Subcutaneous abdominal adipose tissue (tissue), 5 donors: ENCODE results near the gene SLAMF1.

Experiments
- H3K27ac ChIP-seq: one replicate; pipeline ENCODE4 v1.7.0; 2013; ENCODE audit warnings: low read depth, mild to moderate bottlenecking, inconsistent platforms, low read length, moderate library complexity
- H3K27me3 ChIP-seq, 5 donors: one replicate each; pipeline ENCODE4 v1.7.0; 2013; ENCODE audit warnings: low read length in 5 of 5, inconsistent platforms in 1 of 5; ENCODE audit not compliant: control insufficient read depth in 5 of 5, insufficient read depth in 4 of 5
- H3K36me3 ChIP-seq, 5 donors: one replicate each; pipeline ENCODE4 v1.7.0; 2013; ENCODE audit warnings: low read length in 5 of 5; ENCODE audit not compliant: control insufficient read depth in 5 of 5, insufficient read depth in 5 of 5
- H3K4me1 ChIP-seq, 5 donors: one replicate each; pipeline ENCODE4 v1.7.0; 2013; ENCODE audit warnings: low read length in 5 of 5, mild to moderate bottlenecking in 3 of 5, moderate library complexity in 1 of 5; ENCODE audit not compliant: control insufficient read depth in 5 of 5, insufficient read depth in 5 of 5
- H3K4me3 ChIP-seq, 5 donors: one replicate each; pipeline ENCODE4 v1.7.0; 2013; ENCODE audit warnings: low read length in 5 of 5, low read depth in 1 of 5
- H3K9ac ChIP-seq, 5 donors: one replicate each; pipeline ENCODE4 v1.7.0; 2013; ENCODE audit warnings: low read length in 5 of 5, mild to moderate bottlenecking in 4 of 5, moderate library complexity in 3 of 5
- H3K9me3 ChIP-seq, 5 donors: one replicate each; pipeline ENCODE4 v1.7.0; 2013; ENCODE audit warnings: low read length in 5 of 5; ENCODE audit not compliant: control insufficient read depth in 5 of 5
- donor health status: healthy.
- donor health status: healthy.
- donor health status: healthy.
- donor health status: healthy.
- donor health status: healthy.

Gene SLAMF1

GRCh38 chr1:160618763-160619274 lies 28.0 kb downstream of the SLAMF1 start:
- no peak overlapping the region for H3K4me3 ChIP-seq
- H3K9me3 ChIP-seq = peaks cover 0 to 4% (median 0%) of the 10 kb centered on the region in 5 donors
- H3K9ac ChIP-seq = no peak overlapping the region
- H3K36me3 ChIP-seq = no peaks in the 10 kb centered on the region
- H3K4me1 ChIP-seq = no peaks in the 10 kb centered on the region
- no peaks in the 10 kb centered on the region for H3K27me3 ChIP-seq
- no peak overlapping the region for H3K27ac ChIP-seq

GRCh38 chr1:160618327-160618726 lies 28.5 kb downstream of the SLAMF1 start:
- no peak overlapping the region for H3K4me3 ChIP-seq
- no peak overlapping the region for H3K27ac ChIP-seq
- H3K9ac ChIP-seq = no peak overlapping the region
- peaks cover 0 to 4% (median 0%) of the 10 kb centered on the region in 5 donors for H3K9me3 ChIP-seq
- H3K27me3 ChIP-seq = peaks cover 0 to 1% (median 0%) of the 10 kb centered on the region in 5 donors
- H3K36me3 ChIP-seq = no peaks in the 10 kb centered on the region
- no peaks in the 10 kb centered on the region for H3K4me1 ChIP-seq

- peaks cover 0 to 3% (median under 1%) of the 10 kb centered on the region in 5 donors for H3K27me3 ChIP-seq
- H3K27ac ChIP-seq = no peak overlapping the region
- H3K9ac ChIP-seq = no peak overlapping the region
- H3K36me3 ChIP-seq = no peaks in the 10 kb centered on the region
- no peak overlapping the region for H3K4me3 ChIP-seq
- H3K4me1 ChIP-seq = no peaks in the 10 kb centered on the region
- peaks cover 0 to 4% (median 0%) of the 10 kb centered on the region in 5 donors for H3K9me3 ChIP-seq
These were observed 31.2 kb downstream of the SLAMF1 start for GRCh38 chr1:160615660-160616059.

- H3K4me1 ChIP-seq = no peaks in the 10 kb centered on the region
- no peak overlapping the region for H3K9ac ChIP-seq
- peaks cover 0 to 4% (median 0%) of the 10 kb centered on the region in 5 donors for H3K9me3 ChIP-seq
- H3K36me3 ChIP-seq = no peaks in the 10 kb centered on the region
- H3K27me3 ChIP-seq = peaks cover 0 to 4% (median 3%) of the 10 kb centered on the region in 5 donors
- H3K4me3 ChIP-seq = no peak overlapping the region
- H3K27ac ChIP-seq = no peak overlapping the region
These were observed 32.4 kb downstream of the SLAMF1 start for GRCh38 chr1:160614410-160614809.

GRCh38 chr1:160612613-160613218 lies 34.1 kb downstream of the SLAMF1 start:
- no peak overlapping the region for H3K9ac ChIP-seq
- no peaks in the 10 kb centered on the region for H3K36me3 ChIP-seq
- no peak overlapping the region for H3K4me3 ChIP-seq
- H3K27ac ChIP-seq = no peak overlapping the region
- H3K9me3 ChIP-seq = no peaks in the 10 kb centered on the region
- peaks cover 0 to 8% (median 3%) of the 10 kb centered on the region in 5 donors for H3K27me3 ChIP-seq
- no peaks in the 10 kb centered on the region for H3K4me1 ChIP-seq

- Histone ChIP-seq H3K9me3 (no peaks in the 10 kb centered on the region), H3K9ac (no peak overlapping the region), H3K4me1 (no peaks in the 10 kb centered on the region), H3K36me3 (no peaks in the 10 kb centered on the region), H3K27me3 (peaks cover 0 to 8% (median 3%) of the 10 kb centered on the region in 5 donors), H3K27ac (no peak overlapping the region), H3K4me3 (no peak overlapping the region)
These were observed 36.1 kb downstream of the SLAMF1 start for GRCh38 chr1:160610569-160611242.

GRCh38 chr1:160608941-160609340 lies 37.9 kb downstream of the SLAMF1 start:
- peaks cover 0 to 8% (median 3%) of the 10 kb centered on the region in 5 donors for H3K27me3 ChIP-seq
- H3K4me1 ChIP-seq = no peaks in the 10 kb centered on the region
- no peaks in the 10 kb centered on the region for H3K36me3 ChIP-seq
- H3K9me3 ChIP-seq = no peaks in the 10 kb centered on the region
- H3K27ac ChIP-seq = no peak overlapping the region
- H3K4me3 ChIP-seq = no peak overlapping the region
- H3K9ac ChIP-seq = no peak overlapping the region

DNA sequence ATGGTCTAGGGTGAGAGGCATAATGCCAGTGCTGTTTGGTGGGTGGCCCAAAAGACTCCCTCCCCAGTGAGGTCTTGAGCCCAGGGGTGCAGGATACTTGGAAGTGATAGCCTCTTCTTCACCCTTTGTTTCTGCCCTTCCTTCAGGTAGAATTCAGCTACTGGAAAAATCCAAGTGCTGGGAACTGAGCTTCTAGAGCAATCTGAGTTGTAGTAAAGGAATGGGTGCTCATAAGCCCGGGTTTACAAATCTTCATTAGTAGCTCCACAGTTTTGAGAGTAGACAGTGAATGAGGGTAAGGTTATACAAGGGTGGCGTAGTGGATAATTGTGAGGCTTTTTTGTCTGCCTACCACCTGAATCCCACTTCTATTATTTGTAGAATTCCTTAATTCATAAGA lies 38.3 kb downstream of the SLAMF1 start:
- H3K4me3 ChIP-seq = no peak overlapping the region

DNA sequence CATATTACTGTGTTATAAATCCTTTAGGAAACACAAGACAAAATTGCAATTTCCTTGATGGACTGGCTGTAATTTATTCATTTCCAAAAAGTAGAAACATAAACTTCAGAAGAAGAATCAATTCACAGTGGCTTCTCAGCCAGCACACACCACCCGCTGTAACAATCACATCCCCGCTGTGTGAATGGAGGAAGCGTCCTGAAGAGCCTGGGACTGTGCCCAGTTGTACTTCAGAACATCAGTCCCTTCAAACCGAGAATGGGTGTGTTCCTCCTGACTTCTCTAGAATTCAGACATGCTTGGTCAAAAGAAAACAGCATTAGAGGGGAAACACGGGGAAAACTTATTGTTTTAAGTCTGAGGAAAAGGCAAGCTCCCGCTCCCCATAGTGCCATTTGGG lies 38.8 kb downstream of the SLAMF1 start:
- no peak overlapping the region for H3K4me3 ChIP-seq
- peaks cover 0 to 8% (median 0%) of the 10 kb centered on the region in 5 donors for H3K27me3 ChIP-seq
- no peak overlapping the region for H3K27ac ChIP-seq
- H3K4me1 ChIP-seq = no peaks in the 10 kb centered on the region
- no peaks in the 10 kb centered on the region for H3K36me3 ChIP-seq
- no peak overlapping the region for H3K9ac ChIP-seq
- no peaks in the 10 kb centered on the region for H3K9me3 ChIP-seq

More for the DNA sequence above, 38.3 kb downstream of the SLAMF1 start:
- Histone ChIP-seq H3K27me3 (peaks cover 0 to 8% (median 3%) of the 10 kb centered on the region in 5 donors), H3K9me3 (no peaks in the 10 kb centered on the region), H3K27ac (no peak overlapping the region), H3K9ac (no peak overlapping the region), H3K4me1 (no peaks in the 10 kb centered on the region), H3K36me3 (no peaks in the 10 kb centered on the region)

- Histone ChIP-seq H3K9ac (no peak overlapping the region), H3K36me3 (no peaks in the 10 kb centered on the region), H3K4me1 (no peaks in the 10 kb centered on the region), H3K27ac (no peak overlapping the region), H3K27me3 (peaks cover 0 to 8% (median 0%) of the 10 kb centered on the region in 5 donors), H3K4me3 (no peak overlapping the region), H3K9me3 (no peaks in the 10 kb centered on the region)
These were observed 39.2 kb downstream of the SLAMF1 start for GRCh38 chr1:160607672-160608032.
